Measurements from ENCODE around the gene OR7C2.
"Not testable (repeated sequence)": the region's sequence is repeated elsewhere in the genome, so short reads cannot be mapped to it uniquely, and the experiment has no call there.

OR7C2 gene

DNA sequence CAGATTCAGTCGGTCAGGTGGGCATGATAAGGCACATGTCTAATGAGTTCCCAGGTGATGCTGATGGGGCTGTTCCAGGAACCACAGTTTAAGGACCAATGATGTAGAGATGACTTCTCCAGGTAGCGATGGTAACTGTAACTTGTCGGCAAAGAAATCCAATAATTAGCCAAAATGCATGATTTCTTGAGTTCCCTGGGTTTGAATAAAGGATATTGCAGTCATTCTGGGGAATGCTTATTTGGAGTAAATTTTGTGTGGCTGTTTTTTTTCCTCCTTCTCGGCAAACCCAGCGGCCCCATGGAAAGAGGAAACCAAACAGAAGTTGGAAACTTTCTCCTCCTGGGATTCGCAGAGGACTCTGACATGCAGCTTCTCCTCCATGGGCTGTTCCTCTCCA, at the start of gene OR7C2:
Gene OR7C2 (plus strand): TSS at position 301 of the 400 bp plus-strand sequence. CDS start 0 bp downstream, at position 301.
- Mint-ChIP-seq H3K27ac (peak within 1 kb of the TSS; percentile 35), H3K9me3 (no peaks in the 10 kb centered on the region), H3K27me3 (no peaks in the 10 kb centered on the region), H3K36me3 (no peaks in the 10 kb centered on the region), H3K4me1 (peaks cover 6% of the 10 kb centered on the region), H3K4me3 (no peak within 1 kb of the TSS)

- Mint-ChIP-seq H3K27me3 (peaks cover 25% of the 10 kb centered on the region), H3K4me3 (no peak overlapping the region), H3K9me3 (no peaks in the 10 kb centered on the region), H3K27ac (no peak overlapping the region), H3K4me1 (no peaks in the 10 kb centered on the region), H3K36me3 (no peaks in the 10 kb centered on the region)
Measured at GRCh38 chr19:14901675-14902260, 39.5 kb upstream of the OR7C2 start.

GRCh38 chr19:14906711-14907110, 34.6 kb upstream of the OR7C2 start:
- Mint-ChIP-seq H3K36me3 (no peaks in the 10 kb centered on the region), H3K27me3 (peaks cover 15% of the 10 kb centered on the region), H3K4me3 (no peak overlapping the region), H3K9me3 (no peaks in the 10 kb centered on the region), H3K4me1 (no peaks in the 10 kb centered on the region), H3K27ac (no peak overlapping the region)

DNA sequence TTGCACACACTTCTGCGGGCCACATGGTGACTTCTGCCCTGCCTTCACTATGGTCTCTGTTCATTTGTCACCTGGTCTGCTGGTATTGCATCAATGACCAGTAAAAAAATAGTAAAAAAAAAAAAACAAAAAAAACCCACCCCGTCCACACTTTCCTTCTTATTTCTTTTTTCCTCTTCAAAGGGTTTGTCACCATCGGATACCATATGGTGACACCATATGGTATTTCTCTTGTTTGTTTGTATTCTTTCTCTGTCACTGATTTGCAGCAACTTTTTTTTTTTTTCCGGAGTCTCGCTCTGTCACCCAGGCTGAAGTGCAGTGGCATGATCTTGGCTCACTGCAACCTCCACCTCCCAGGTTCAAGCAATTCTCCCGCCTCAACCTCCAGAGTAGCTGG, 26.2 kb upstream of the OR7C2 start:
- Mint-ChIP-seq H3K27me3 (peaks cover 19% of the 10 kb centered on the region), H3K4me1 (no peaks in the 10 kb centered on the region), H3K9me3 (peaks cover 16% of the 10 kb centered on the region), H3K4me3 (no peak overlapping the region), H3K27ac (peak overlapping the region; percentile 42), H3K36me3 (no peaks in the 10 kb centered on the region)

DNA sequence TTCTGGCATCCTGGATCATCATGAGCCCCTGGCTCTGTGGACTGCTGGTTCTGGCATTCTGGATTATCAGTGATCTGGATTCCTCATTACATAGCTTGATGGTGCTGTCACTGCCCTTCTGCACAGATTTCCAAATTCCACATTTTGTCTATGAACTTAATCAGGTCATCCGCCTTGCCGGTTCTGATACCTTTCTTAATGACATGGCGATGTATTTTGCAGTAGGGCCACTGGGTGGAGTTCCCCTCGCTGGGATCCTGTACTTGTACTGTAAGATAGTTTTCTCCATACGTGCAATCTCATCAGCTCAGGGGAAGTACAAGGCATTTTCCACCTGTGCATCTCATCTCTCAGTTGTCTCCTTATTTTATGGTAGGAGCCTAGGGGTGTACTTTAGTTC, 24.4 kb upstream of the OR7C2 start:
- H3K27ac Mint-ChIP-seq: no peak overlapping the region
- no peaks in the 10 kb centered on the region for H3K4me1 Mint-ChIP-seq
- H3K27me3 Mint-ChIP-seq: peaks cover 19% of the 10 kb centered on the region
- H3K4me3 Mint-ChIP-seq: no peak overlapping the region
- H3K9me3 Mint-ChIP-seq: peaks cover 16% of the 10 kb centered on the region
- no peaks in the 10 kb centered on the region for H3K36me3 Mint-ChIP-seq

- no peaks in the 10 kb centered on the region for H3K36me3 Mint-ChIP-seq
- peaks cover 6% of the 10 kb centered on the region for H3K9me3 Mint-ChIP-seq
- no peak overlapping the region for H3K4me3 Mint-ChIP-seq
- H3K27ac Mint-ChIP-seq: no peak overlapping the region
- peaks cover 20% of the 10 kb centered on the region for H3K27me3 Mint-ChIP-seq
- no peaks in the 10 kb centered on the region for H3K4me1 Mint-ChIP-seq
Measured at GRCh38 chr19:14933506-14933905, 7.8 kb upstream of the OR7C2 start.

GRCh38 chr19:14940266-14940665, 1.0 kb upstream of the OR7C2 start:
- Mint-ChIP-seq H3K9me3 (no peaks in the 10 kb centered on the region), H3K27ac (no peak overlapping the region), H3K4me1 (peaks cover 6% of the 10 kb centered on the region), H3K4me3 (no peak overlapping the region), H3K36me3 (no peaks in the 10 kb centered on the region), H3K27me3 (peaks cover 1% of the 10 kb centered on the region)

DNA sequence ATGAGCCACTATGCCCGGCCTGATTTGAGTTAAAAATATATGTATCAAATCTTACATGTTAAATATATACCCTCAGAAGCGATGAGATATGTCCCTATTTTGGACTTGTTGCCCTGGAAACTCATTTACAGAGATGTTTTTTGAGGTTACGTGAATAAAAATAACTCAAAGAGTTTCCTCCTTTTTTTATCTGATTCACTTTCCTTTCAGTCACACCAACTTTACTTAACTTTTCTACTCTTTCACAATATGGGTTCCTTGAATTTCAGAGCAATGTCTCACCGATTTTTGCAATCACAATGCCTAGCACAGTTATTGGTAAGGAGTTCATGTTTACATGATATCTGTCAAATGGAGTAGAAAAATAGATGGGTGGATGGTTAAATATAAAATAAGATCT, 2.3 kb downstream of the OR7C2 start:
- Mint-ChIP-seq H3K4me3 (no peak overlapping the region), H3K27me3 (no peaks in the 10 kb centered on the region), H3K36me3 (no peaks in the 10 kb centered on the region), H3K27ac (no peak overlapping the region), H3K4me1 (peaks cover 6% of the 10 kb centered on the region), H3K9me3 (no peaks in the 10 kb centered on the region)

GRCh38 chr19:14944456-14944855, 3.2 kb downstream of the OR7C2 start:
- Mint-ChIP-seq H3K27me3 (no peaks in the 10 kb centered on the region), H3K4me1 (peaks cover 6% of the 10 kb centered on the region), H3K36me3 (no peaks in the 10 kb centered on the region), H3K27ac (no peak overlapping the region), H3K9me3 (no peaks in the 10 kb centered on the region), H3K4me3 (no peak overlapping the region)

DNA sequence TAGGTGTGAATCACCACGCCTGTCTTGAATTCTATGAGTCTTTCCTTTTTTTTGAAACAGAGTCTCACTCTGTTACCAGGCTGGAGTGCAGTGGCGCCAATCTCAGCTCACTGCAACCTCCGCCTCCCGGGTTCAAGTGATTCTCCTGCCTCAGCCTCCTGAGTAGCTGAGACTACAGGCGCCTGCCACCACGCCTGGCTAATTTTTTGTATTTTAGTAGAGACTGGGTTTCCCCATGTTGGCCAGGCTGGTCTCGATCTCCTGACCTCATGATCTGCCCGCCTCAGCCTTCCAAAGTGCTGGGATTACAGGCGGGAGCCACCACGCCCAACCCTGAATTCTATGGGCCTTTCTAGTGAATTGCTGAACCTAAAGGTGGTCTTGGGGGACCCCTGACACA, 8.1 kb downstream of the OR7C2 start:
- not testable (repeated sequence) for H3K4me3 Mint-ChIP-seq, H3K36me3 Mint-ChIP-seq, H3K27ac Mint-ChIP-seq, H3K9me3 Mint-ChIP-seq, H3K27me3 Mint-ChIP-seq, H3K4me1 Mint-ChIP-seq

- Mint-ChIP-seq H3K9me3 (no peaks in the 10 kb centered on the region), H3K4me3 (no peak overlapping the region), H3K36me3 (no peaks in the 10 kb centered on the region), H3K27ac (no peak overlapping the region), H3K27me3 (peaks cover 10% of the 10 kb centered on the region), H3K4me1 (no peaks in the 10 kb centered on the region)
Measured at GRCh38 chr19:14949876-14950275, 8.6 kb downstream of the OR7C2 start.

DNA sequence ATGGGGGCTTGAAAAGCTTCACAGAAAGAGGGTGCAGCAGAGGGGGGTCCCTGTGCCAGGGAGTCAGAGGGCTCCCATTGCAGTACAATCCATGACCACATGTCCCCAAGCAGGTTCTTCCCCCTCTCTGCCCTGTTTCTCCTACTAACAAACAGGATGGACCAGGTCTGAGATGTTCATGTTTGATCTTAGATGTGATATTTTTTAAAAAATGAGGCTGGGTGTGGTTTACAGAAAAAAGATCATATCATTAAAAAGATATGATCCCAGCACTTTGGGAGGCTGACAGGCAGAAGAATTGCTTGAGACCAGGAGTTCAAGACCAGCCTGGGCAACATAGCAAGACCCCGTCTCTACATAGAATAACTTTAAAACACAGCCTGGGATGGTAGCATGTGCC, 9.1 kb downstream of the OR7C2 start:
- Mint-ChIP-seq H3K9me3 (no peaks in the 10 kb centered on the region), H3K36me3 (no peaks in the 10 kb centered on the region), H3K27me3 (peaks cover 13% of the 10 kb centered on the region), H3K27ac (no peak overlapping the region), H3K4me1 (no peaks in the 10 kb centered on the region), H3K4me3 (no peak overlapping the region)

GRCh38 chr19:14952767-14953166, 11.5 kb downstream of the OR7C2 start:
- Mint-ChIP-seq H3K27ac (no peak overlapping the region), H3K9me3 (peaks cover 7% of the 10 kb centered on the region), H3K4me3 (no peak overlapping the region), H3K27me3 (peaks cover 16% of the 10 kb centered on the region), H3K36me3 (no peaks in the 10 kb centered on the region), H3K4me1 (no peaks in the 10 kb centered on the region)

DNA sequence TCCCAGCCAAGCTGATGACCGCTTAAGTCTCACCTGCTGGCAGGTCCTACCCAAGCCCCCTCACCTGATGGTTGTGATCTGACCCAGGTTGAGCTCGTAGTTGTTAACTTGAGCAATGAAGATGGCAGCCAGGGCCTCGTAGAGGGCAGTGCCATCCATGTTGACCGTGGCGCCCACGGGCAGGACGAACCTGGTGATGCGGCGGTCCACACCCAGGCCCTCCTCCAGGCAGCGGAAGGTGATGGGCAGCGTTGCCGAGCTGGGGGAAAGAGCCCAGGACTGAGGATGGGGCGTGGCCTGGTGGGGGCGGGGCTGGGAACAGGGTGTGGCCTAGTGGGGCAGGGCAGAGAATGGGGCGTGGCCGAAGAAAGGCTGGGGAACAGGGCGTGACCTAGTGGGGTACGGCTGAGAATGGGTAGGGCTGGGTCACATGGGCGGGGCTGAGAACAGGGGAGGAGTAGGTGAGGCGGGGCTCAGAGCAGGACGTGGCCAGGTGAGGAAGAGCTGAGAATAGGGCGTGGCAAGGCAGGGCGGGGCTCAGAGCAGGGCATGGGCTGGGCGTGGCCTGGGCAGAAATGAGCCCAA, 12.9 kb downstream of the OR7C2 start:
- Mint-ChIP-seq H3K4me3 (no peak overlapping the region), H3K4me1 (no peaks in the 10 kb centered on the region), H3K27me3 (peaks cover 16% of the 10 kb centered on the region), H3K36me3 (no peaks in the 10 kb centered on the region), H3K27ac (no peak overlapping the region), H3K9me3 (peaks cover 7% of the 10 kb centered on the region)

- Mint-ChIP-seq H3K4me3 (no peak overlapping the region), H3K9me3 (peaks cover 7% of the 10 kb centered on the region), H3K27me3 (peaks cover 15% of the 10 kb centered on the region), H3K27ac (no peak overlapping the region), H3K4me1 (no peaks in the 10 kb centered on the region), H3K36me3 (no peaks in the 10 kb centered on the region)
Measured at GRCh38 chr19:14957464-14957863, 16.2 kb downstream of the OR7C2 start.

DNA sequence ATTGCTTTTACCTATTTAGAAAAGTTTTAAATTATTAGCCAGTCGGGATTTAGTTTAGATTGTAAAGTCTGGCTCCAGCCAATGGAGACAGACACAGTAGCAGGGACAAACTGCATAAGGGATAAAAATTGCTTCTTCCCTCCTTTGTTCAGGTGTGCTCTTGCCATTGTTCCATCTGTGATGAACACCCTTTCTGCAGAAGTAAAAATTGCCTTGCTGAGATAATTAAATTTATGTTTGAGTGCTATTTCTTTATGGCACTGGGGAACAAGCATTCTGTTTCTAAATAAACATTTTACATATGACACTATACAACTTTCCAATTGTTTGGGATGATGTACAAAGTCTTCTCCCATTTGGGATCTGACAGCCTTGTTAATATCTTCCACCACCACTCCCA, 18.0 kb downstream of the OR7C2 start:
- H3K4me3 Mint-ChIP-seq: no peak overlapping the region
- peaks cover 11% of the 10 kb centered on the region for H3K9me3 Mint-ChIP-seq
- no peak overlapping the region for H3K27ac Mint-ChIP-seq
- no peaks in the 10 kb centered on the region for H3K36me3 Mint-ChIP-seq
- H3K27me3 Mint-ChIP-seq: peaks cover 13% of the 10 kb centered on the region
- no peaks in the 10 kb centered on the region for H3K4me1 Mint-ChIP-seq
